Skeletal muscle satellite cell (primary cell): Measurements from ENCODE around the gene ST7.

ENCODE experiments used
- H3K27me3 ChIP-seq: 2 replicates; pipeline ENCODE4 v1.7.0; 2013; ENCODE audit warnings: low read length; ENCODE audit not compliant: control insufficient read depth, insufficient read depth
- H3K36me3 ChIP-seq: 2 replicates; pipeline ENCODE4 v1.7.0; 2013; ENCODE audit warnings: mild to moderate bottlenecking, control low read depth, low read length; ENCODE audit not compliant: insufficient read depth
- H3K4me1 ChIP-seq: 2 replicates; pipeline ENCODE4 v1.7.0; 2013; ENCODE audit warnings: low read length; ENCODE audit not compliant: control insufficient read depth, insufficient read depth
- H3K4me2 ChIP-seq: 2 replicates; pipeline ENCODE4 v1.7.0; 2013; ENCODE audit warnings: mild to moderate bottlenecking, low read length
- H3K4me3 ChIP-seq: 2 replicates; pipeline ENCODE4 v1.7.0; 2013; ENCODE audit warnings: low read length
- H3K9ac ChIP-seq: 2 replicates; pipeline ENCODE4 v1.7.0; 2013; ENCODE audit warnings: mild to moderate bottlenecking, low read depth, low read length, moderate library complexity
- H3K9me3 ChIP-seq: replicated peaks from 2 replicates; pipeline ENCODE4 v1.7.0; 2013; ENCODE audit warnings: mild to moderate bottlenecking, control low read depth, low read length

ST7 gene

GRCh38 chr7:117211614-117212013, 258.3 kb downstream of the ST7 start:
- H3K27me3 ChIP-seq = no peaks in the 10 kb centered on the region
- H3K9me3 ChIP-seq = no peaks in the 10 kb centered on the region
- no peaks in the 10 kb centered on the region for H3K36me3 ChIP-seq
- H3K4me3 ChIP-seq = no peak overlapping the region
- no peak overlapping the region for H3K4me2 ChIP-seq
- no peak overlapping the region for H3K9ac ChIP-seq
- H3K4me1 ChIP-seq = peaks cover 7% of the 10 kb centered on the region

GRCh38 chr7:117212969-117213877, 259.9 kb downstream of the ST7 start:
- no peaks in the 10 kb centered on the region for H3K9me3 ChIP-seq
- H3K9ac ChIP-seq = no peak overlapping the region
- no peaks in the 10 kb centered on the region for H3K27me3 ChIP-seq
- H3K4me2 ChIP-seq = no peak overlapping the region
- peaks cover 12% of the 10 kb centered on the region for H3K4me1 ChIP-seq
- no peak overlapping the region for H3K4me3 ChIP-seq
- H3K36me3 ChIP-seq = no peaks in the 10 kb centered on the region

- Histone ChIP-seq H3K4me3 (no peak overlapping the region), H3K4me2 (no peak overlapping the region), H3K27me3 (no peaks in the 10 kb centered on the region), H3K9me3 (no peaks in the 10 kb centered on the region), H3K4me1 (peaks cover 22% of the 10 kb centered on the region), H3K36me3 (no peaks in the 10 kb centered on the region), H3K9ac (no peak overlapping the region)
Observed at GRCh38 chr7:117216010-117216409, 262.7 kb downstream of the ST7 start.

GRCh38 chr7:117216436-117217069, 263.3 kb downstream of the ST7 start:
- no peak overlapping the region for H3K4me2 ChIP-seq
- H3K27me3 ChIP-seq = no peaks in the 10 kb centered on the region
- no peaks in the 10 kb centered on the region for H3K36me3 ChIP-seq
- H3K4me3 ChIP-seq = no peak overlapping the region
- no peaks in the 10 kb centered on the region for H3K9me3 ChIP-seq
- peaks cover 22% of the 10 kb centered on the region for H3K4me1 ChIP-seq
- no peak overlapping the region for H3K9ac ChIP-seq

DNA sequence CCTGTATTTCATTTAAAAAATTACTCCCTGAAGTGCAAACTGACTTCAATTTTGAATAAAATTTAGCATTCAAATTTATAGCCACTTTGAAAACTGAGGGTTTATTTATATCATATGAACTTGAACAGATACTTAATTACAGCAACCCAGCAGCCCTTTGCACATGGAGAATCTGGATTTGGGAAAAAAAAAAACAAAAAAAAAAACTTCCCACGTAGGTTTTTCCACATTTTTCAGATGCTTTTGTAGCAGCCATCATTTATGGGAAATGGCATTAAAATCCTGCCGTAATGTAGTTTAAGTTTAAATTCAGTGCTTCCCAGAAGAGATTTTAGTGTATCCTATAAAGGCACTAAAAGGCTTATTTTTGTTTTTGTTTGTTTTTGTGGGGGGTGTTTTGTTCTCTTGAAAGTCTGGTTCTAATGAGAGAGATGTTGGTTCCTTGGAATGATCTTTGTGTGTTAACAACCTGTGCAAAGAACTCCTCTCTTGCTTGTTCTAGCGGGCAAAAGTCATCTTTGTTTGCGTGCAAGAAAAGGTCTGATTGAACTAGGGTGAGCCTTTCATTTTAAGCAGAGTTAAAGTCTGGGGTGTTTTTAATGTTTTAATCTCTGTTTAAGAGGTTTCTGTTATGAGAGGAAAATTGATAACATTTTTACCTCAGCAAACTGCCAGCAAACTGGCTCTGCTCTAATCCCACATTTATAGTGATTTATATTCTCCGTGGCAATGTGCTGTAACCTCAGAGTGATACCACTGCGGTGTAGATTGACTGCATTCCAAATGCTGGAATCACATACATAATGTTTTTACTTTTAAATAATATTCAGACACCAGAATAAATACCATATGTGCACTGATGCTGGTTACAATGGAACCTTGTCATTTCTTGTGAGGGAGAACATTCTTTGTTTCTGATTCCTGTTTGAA, 264.1 kb downstream of the ST7 start:
- H3K9ac ChIP-seq = no peak overlapping the region
- H3K4me1 ChIP-seq = peaks cover 22% of the 10 kb centered on the region
- H3K4me2 ChIP-seq = no peak overlapping the region
- no peaks in the 10 kb centered on the region for H3K27me3 ChIP-seq
- no peaks in the 10 kb centered on the region for H3K36me3 ChIP-seq
- H3K9me3 ChIP-seq = no peaks in the 10 kb centered on the region
- no peak overlapping the region for H3K4me3 ChIP-seq

- H3K27me3 ChIP-seq = no peaks in the 10 kb centered on the region
- H3K36me3 ChIP-seq = no peaks in the 10 kb centered on the region
- no peak overlapping the region for H3K4me3 ChIP-seq
- H3K4me2 ChIP-seq = no peak overlapping the region
- peaks cover 15% of the 10 kb centered on the region for H3K4me1 ChIP-seq
- no peak overlapping the region for H3K9ac ChIP-seq
- H3K9me3 ChIP-seq = no peaks in the 10 kb centered on the region
Observed at GRCh38 chr7:117218700-117219099, 265.4 kb downstream of the ST7 start.

DNA sequence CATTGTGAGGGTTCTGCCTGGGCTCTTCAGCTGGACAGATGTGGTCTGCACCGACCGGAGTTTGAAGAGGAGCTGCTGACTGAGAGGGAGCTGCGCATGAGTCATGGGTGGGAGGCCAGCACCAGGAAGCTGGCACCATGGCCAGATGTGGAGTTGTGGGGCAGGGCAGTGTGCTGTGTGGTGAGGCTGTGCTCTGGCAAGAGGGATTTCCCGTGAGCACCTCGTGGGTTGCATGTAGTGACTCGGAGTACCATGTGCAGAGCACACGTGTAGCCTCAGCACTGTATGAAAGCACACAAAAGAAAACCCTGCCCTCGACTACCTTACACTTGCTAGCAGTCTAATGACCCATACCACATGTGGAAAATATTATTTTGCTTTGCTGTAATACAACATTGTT, 266.2 kb downstream of the ST7 start:
- peaks cover 14% of the 10 kb centered on the region for H3K4me1 ChIP-seq
- no peaks in the 10 kb centered on the region for H3K27me3 ChIP-seq
- H3K4me3 ChIP-seq = no peak overlapping the region
- no peaks in the 10 kb centered on the region for H3K36me3 ChIP-seq
- H3K4me2 ChIP-seq = no peak overlapping the region
- H3K9me3 ChIP-seq = no peaks in the 10 kb centered on the region
- H3K9ac ChIP-seq = no peak overlapping the region

GRCh38 chr7:117220836-117221235, 267.5 kb downstream of the ST7 start:
- no peaks in the 10 kb centered on the region for H3K9me3 ChIP-seq
- peaks cover 14% of the 10 kb centered on the region for H3K4me1 ChIP-seq
- H3K4me3 ChIP-seq = no peak overlapping the region
- H3K4me2 ChIP-seq = no peak overlapping the region
- H3K9ac ChIP-seq = no peak overlapping the region
- H3K36me3 ChIP-seq = no peaks in the 10 kb centered on the region
- no peaks in the 10 kb centered on the region for H3K27me3 ChIP-seq

DNA sequence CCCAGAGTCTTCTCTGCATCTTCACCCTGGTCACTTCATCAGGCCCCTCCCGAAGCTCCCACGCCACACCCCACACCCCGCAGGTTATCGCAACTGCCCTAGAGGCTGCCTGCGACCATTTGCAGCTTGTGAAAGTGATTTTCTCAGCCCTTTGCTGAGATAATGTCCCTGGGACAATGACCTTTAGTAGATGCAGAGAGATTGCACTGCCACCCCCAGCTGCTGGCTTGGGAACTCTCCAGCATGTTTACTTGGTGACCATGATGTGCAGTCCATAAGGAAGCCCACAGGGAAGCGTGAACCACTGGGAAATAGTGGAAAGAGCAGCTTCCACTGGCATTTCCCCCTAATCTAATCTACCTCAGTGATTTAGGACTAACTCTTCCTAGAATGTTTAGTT, 272.2 kb downstream of the ST7 start:
- Histone ChIP-seq H3K4me1 (peaks cover 16% of the 10 kb centered on the region), H3K36me3 (no peaks in the 10 kb centered on the region), H3K4me3 (no peak overlapping the region), H3K9ac (no peak overlapping the region), H3K4me2 (no peak overlapping the region), H3K27me3 (no peaks in the 10 kb centered on the region), H3K9me3 (no peaks in the 10 kb centered on the region)

DNA sequence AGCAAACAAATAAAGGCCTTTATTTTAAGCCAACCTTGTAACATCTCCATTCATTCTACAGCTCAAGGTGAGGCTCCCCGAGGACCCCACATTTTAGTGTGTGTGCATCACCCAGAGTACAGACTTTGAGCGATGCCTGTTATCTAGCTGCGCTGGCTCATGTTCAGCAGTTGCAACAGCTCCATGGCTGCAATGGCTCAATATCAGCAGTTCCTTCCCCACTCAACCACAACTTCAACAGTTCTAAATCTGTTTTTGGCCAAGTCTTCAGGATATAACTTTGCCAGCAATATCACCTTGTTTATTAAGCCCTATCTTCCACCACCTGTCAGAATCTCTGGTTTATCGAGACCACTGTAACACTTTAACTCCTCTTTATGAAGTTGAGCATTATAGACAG, 273.8 kb downstream of the ST7 start:
- Histone ChIP-seq H3K4me1 (peaks cover 21% of the 10 kb centered on the region), H3K36me3 (no peaks in the 10 kb centered on the region), H3K9me3 (no peaks in the 10 kb centered on the region), H3K4me3 (no peak overlapping the region), H3K4me2 (no peak overlapping the region), H3K27me3 (no peaks in the 10 kb centered on the region), H3K9ac (no peak overlapping the region)

GRCh38 chr7:117229350-117229749, 276.0 kb downstream of the ST7 start:
- no peaks in the 10 kb centered on the region for H3K27me3 ChIP-seq
- H3K36me3 ChIP-seq = no peaks in the 10 kb centered on the region
- H3K4me1 ChIP-seq = peaks cover 21% of the 10 kb centered on the region
- H3K9ac ChIP-seq = no peak overlapping the region
- no peaks in the 10 kb centered on the region for H3K9me3 ChIP-seq
- no peak overlapping the region for H3K4me3 ChIP-seq
- H3K4me2 ChIP-seq = no peak overlapping the region
